Aorta (tissue), 5 donors: ENCODE results near the gene SLC44A3. TPM values are rescaled to one million over a fixed set of nuclear protein-coding genes. Genes with fewer than 3 reads are reported as not detected.

Experiments used
- ATAC-seq: fragments of 200-7000 bp; cut with Tn5 transposase; one replicate; pipeline ENCODE4 v1.9.1; 2022; ENCODE audit warnings: moderate library complexity; ENCODE audit not compliant: low FRiP score
- DNase-seq, 2 donors: peaks; one replicate each; pipeline ENCODE4 v3.0.0-alpha.2; 2020
- H3K27ac ChIP-seq, 2 donors: one replicate each; pipeline ENCODE4 v1.5.1; 2013; ENCODE audit warnings: low read length in 2 of 2, mild to moderate bottlenecking in 2 of 2, moderate library complexity in 2 of 2, control low read depth in 1 of 2, inconsistent platforms in 1 of 2, low read depth in 1 of 2
- H3K27me3 ChIP-seq, 2 donors: one replicate each; pipeline ENCODE4 v1.6.1; 2013; ENCODE audit warnings: control low read depth in 1 of 2, low read length in 1 of 2, mild to moderate bottlenecking in 1 of 2, moderate library complexity in 1 of 2; ENCODE audit not compliant: insufficient read depth in 2 of 2, control insufficient read depth in 1 of 2
- H3K36me3 ChIP-seq, 2 donors: one replicate each; pipeline ENCODE4 v1.6.1; 2013; ENCODE audit warnings: control low read depth in 1 of 2, low read length in 1 of 2, mild to moderate bottlenecking in 1 of 2; ENCODE audit not compliant: insufficient read depth in 2 of 2, control insufficient read depth in 1 of 2
- H3K4me1 ChIP-seq, 2 donors: one replicate each; pipeline ENCODE4 v1.6.1; 2013; ENCODE audit warnings: low read length in 2 of 2, control low read depth in 1 of 2, mild to moderate bottlenecking in 1 of 2, moderate library complexity in 1 of 2; ENCODE audit not compliant: insufficient read depth in 2 of 2, control insufficient read depth in 1 of 2
- H3K4me3 ChIP-seq, 2 donors: one replicate each; pipeline ENCODE4 v1.5.1; 2013; ENCODE audit warnings: low read length in 2 of 2, control low read depth in 1 of 2, mild to moderate bottlenecking in 1 of 2
- H3K9me3 ChIP-seq: one replicate; pipeline ENCODE4 v1.6.1; 2013; ENCODE audit warnings: mild to moderate bottlenecking, low read length; ENCODE audit not compliant: control insufficient read depth
- WGBS, 2 donors: extraction: QIAGEN DNeasy Blood & Tissue Kit; methylation state at CpG; one replicate each; pipeline ENCODE4 v1.1.7; 2013; 5-methylcytosine and 5-hydroxymethylcytosine counted together
- intact Hi-C, 2 donors: fragments of 100-400 bp; cut with DNase I; formaldehyde crosslinking; loops; one replicate each; pipeline versions ENCODE4 v1.14.2 to v1.15.0; 2022
- long read RNA-seq, 2 donors: library from polyadenylated mRNA; unstranded; transcript quantifications; one replicate each; pipeline ENCODE4 v2.0.0, GENCODE V29; 2020 to 2021
- polyA plus RNA-seq, 2 donors: library from polyadenylated mRNA; stranded (reverse); fragments of 200-250 nt; gene quantifications; one replicate each; pipeline ENCODE4 v1.2.3, GENCODE V29; 2013
- total RNA-seq, 2 donors: library from RNA; stranded (reverse); fragmentation: NEBNext Ultra II Directional; extraction: Animal tissue kit (Norgen Biotek cat#: 25700); gene quantifications; one replicate each; pipeline ENCODE4 v1.2.1, GENCODE V29; 2021
- donor health status: healthy with polysubstance abuse.
- donor health status: Bipolar disorder and iron deficiency.
- donor health status: DM: no; HTN: no; CAD: no.
- donor health status: DM: no; HTN: no; CAD: no.
- donor health status: DM: yes; HTN: yes; CAD: no.

SLC44A3 gene
- 1 to 10 TPM; 3.3 to 7.2 TPM for total RNA-seq
- 1 to 10 TPM; 2.3 to 5.3 TPM for polyA plus RNA-seq
- long read RNA-seq, donor 1, partial matches to known transcripts, result 0 of 12 reads
- long read RNA-seq, donor 1, other reads (novel, unspliced or antisense), result 10 of 12 reads
- long read RNA-seq, donor 2, partial matches to known transcripts, result 0 of 7 reads
- long read RNA-seq, donor 2, other reads (novel, unspliced or antisense), result 7 of 7 reads

GRCh38 chr1:94819945-94820746 lies at the start of gene SLC44A3:
Gene SLC44A3 (plus strand): TSS chr1:94820357. CDS start chr1:94820452, 95 bp downstream.
- DNase-seq (peak; percentile 73 to 87), ATAC-seq (peak; percentile 93)
- Histone ChIP-seq H3K27me3 (no peaks in the 10 kb centered on the region), H3K4me3 (peak within 1 kb of the TSS; percentile 48 to 54), H3K27ac (no peak within 1 kb of the TSS), H3K9me3 (no peaks in the 10 kb centered on the region), H3K36me3 (no peaks in the 10 kb centered on the region), H3K4me1 (no peaks in the 10 kb centered on the region)
- intact Hi-C loops, result loop anchor here in 1 of 2 donors (1.0 kb wide), 1 partner anchor 223 kb away; no protein-coding TSS in a partner anchor
- 1% methylated on average over 43 to 77 of the region's 77 CpGs for WGBS, 2 donors

- intact Hi-C loops, result no loop called here
- H3K36me3 ChIP-seq, result no peaks in the 10 kb centered on the region
- WGBS, 2 donors, result 95 to 96% methylated on average over 5 of the region's 5 CpGs
- no peaks in the 10 kb centered on the region for H3K9me3 ChIP-seq
- H3K4me3 ChIP-seq, result no peak overlapping the region
- DNase-seq (no peak), ATAC-seq (no peak)
- peaks cover 0 to 5% of the 10 kb centered on the region in 2 donors for H3K4me1 ChIP-seq
- no peak overlapping the region for H3K27ac ChIP-seq
- no peaks in the 10 kb centered on the region for H3K27me3 ChIP-seq
These were observed 47.9 kb upstream of the SLC44A3 start for GRCh38 chr1:94772230-94772641.

GRCh38 chr1:94772845-94773244 lies 47.3 kb upstream of the SLC44A3 start:
- Histone ChIP-seq H3K36me3 (no peaks in the 10 kb centered on the region), H3K4me1 (peaks cover 0 to 5% of the 10 kb centered on the region in 2 donors), H3K4me3 (no peak overlapping the region), H3K9me3 (no peaks in the 10 kb centered on the region), H3K27me3 (no peaks in the 10 kb centered on the region), H3K27ac (no peak overlapping the region)
- intact Hi-C loops, result no loop called here
- 95 to 96% methylated on average over 3 of the region's 3 CpGs for WGBS, 2 donors
- no peak for ATAC-seq
- DNase-seq, result no peak

- Histone ChIP-seq H3K9me3 (no peaks in the 10 kb centered on the region), H3K27ac (no peak overlapping the region), H3K4me1 (peaks cover 0 to 5% of the 10 kb centered on the region in 2 donors), H3K4me3 (no peak overlapping the region), H3K27me3 (no peaks in the 10 kb centered on the region), H3K36me3 (no peaks in the 10 kb centered on the region)
- DNase-seq (no peak), ATAC-seq (no peak)
- intact Hi-C loops, result no loop called here
- WGBS, 2 donors, result 80 to 92% methylated on average over 6 of the region's 6 CpGs
These were observed 46.8 kb upstream of the SLC44A3 start for GRCh38 chr1:94773296-94773809.

GRCh38 chr1:94773931-94774422 lies 46.2 kb upstream of the SLC44A3 start:
- Histone ChIP-seq H3K4me3 (no peak overlapping the region), H3K27ac (no peak overlapping the region), H3K9me3 (no peaks in the 10 kb centered on the region), H3K27me3 (no peaks in the 10 kb centered on the region), H3K36me3 (no peaks in the 10 kb centered on the region), H3K4me1 (peaks cover 0 to 5% of the 10 kb centered on the region in 2 donors)
- WGBS, 2 donors, result 92 to 94% methylated on average over 8 of the region's 8 CpGs
- ATAC-seq (no peak), DNase-seq (no peak)
- intact Hi-C loops, result no loop called here

GRCh38 chr1:94776474-94776873 lies 43.7 kb upstream of the SLC44A3 start:
- H3K9me3 ChIP-seq, result no peaks in the 10 kb centered on the region
- no peaks in the 10 kb centered on the region for H3K4me1 ChIP-seq
- intact Hi-C loops, result no loop called here
- WGBS, 2 donors, result 96 to 100% methylated on average over 1 of the region's 1 CpG
- no peaks in the 10 kb centered on the region for H3K27me3 ChIP-seq
- ATAC-seq (no peak), DNase-seq (no peak)
- no peak overlapping the region for H3K27ac ChIP-seq
- H3K4me3 ChIP-seq, result no peak overlapping the region
- no peaks in the 10 kb centered on the region for H3K36me3 ChIP-seq

GRCh38 chr1:94777281-94777680 lies 42.9 kb upstream of the SLC44A3 start:
- ATAC-seq, result no peak
- H3K4me3 ChIP-seq, result no peak overlapping the region
- H3K9me3 ChIP-seq, result no peaks in the 10 kb centered on the region
- H3K27ac ChIP-seq, result no peak overlapping the region
- H3K4me1 ChIP-seq, result no peaks in the 10 kb centered on the region
- no peaks in the 10 kb centered on the region for H3K27me3 ChIP-seq
- H3K36me3 ChIP-seq, result no peaks in the 10 kb centered on the region
- DNase-seq, result no peak
- intact Hi-C loops, result no loop called here

- H3K4me1 ChIP-seq, result no peaks in the 10 kb centered on the region
- intact Hi-C loops, result no loop called here
- H3K27me3 ChIP-seq, result no peaks in the 10 kb centered on the region
- H3K4me3 ChIP-seq, result no peak overlapping the region
- ATAC-seq (no peak), DNase-seq (no peak)
- H3K36me3 ChIP-seq, result no peaks in the 10 kb centered on the region
- H3K27ac ChIP-seq, result no peak overlapping the region
- H3K9me3 ChIP-seq, result no peaks in the 10 kb centered on the region
These were observed 41.3 kb upstream of the SLC44A3 start for GRCh38 chr1:94778808-94779207.
